Measurements from ENCODE around the gene SINHCAF.

The SINHCAF gene

GRCh38 chr12:31234955-31235867, 90.7 kb downstream of the SINHCAF start:
- H3K4me3 ChIP-seq (ENCODE audit: low read depth, low read length): no peak overlapping the region

- H3K4me3 ChIP-seq (ENCODE audit: low read depth, low read length): no peak overlapping the region
Observed at GRCh38 chr12:31234053-31234840, 91.7 kb downstream of the SINHCAF start.

DNA sequence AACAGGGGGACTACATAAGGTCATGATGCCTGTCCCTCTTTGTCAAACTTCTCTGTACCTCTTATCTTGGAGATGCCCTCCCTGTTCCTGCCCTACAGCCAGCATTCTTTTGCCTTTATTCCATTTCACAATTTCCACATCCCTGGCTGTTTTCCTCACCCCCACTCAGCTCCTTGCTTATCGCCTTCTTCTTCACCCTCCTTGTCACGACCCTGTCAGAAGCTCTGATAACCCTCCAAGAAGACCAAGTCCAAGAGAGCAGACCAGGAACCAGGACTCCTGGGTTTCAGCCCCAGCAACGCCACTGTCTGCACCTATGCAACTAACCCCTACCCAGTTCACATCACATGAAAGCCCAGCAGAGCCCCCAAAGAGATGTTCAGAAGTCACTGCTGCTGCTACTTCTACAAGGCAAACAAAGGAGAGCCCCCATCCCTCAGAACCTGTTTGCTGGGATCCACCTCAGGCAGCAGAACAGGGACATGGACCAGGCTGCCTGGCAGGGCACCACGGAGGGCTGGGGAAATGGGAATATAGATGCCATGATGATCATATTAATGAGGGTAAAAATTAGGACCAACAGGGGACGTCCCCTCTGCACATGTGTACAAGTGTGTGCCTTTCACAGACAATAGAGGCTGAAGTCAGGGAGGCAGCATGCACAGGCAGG, 92.8 kb downstream of the SINHCAF start:
- H3K4me3 ChIP-seq (ENCODE audit: low read depth, low read length): no peak overlapping the region

GRCh38 chr12:31232361-31232965, 93.5 kb downstream of the SINHCAF start:
- H3K4me3 ChIP-seq (ENCODE audit: low read depth, low read length): no peak overlapping the region

DNA sequence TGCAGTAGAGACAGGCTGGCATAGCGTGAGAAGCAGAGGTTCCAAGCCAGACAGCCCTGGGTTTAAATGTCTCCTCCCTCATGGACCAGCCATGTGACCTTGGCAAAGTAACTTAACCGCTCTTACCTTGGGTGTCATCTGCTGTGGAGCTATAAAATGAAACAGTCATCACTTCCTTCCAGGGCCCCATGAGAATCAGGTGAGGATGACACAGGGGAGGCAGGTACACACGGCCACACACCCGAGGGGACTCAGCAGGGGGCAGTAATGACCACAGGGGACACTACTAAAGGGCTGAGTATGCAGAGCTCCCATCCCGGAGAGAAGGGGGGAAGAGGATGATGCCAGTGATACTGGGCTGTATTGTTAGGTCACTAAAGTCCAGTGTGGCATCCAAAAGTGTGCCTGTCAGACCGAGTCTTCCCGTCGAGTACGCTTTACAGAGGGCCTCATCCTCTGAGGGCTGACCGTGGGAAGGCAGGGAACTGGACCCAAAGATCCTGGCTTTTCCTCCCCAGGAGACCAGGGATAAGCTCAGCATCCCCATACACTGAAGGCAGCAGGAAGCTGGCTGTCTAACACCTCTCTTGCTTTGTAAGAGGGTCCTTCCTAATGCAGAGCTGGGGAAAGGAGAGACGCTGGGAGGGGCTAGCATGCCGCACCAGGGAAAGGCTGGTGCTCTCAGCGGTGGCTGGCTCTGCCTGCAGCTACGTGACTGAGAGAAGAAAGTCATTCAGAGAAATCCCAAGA, 94.2 kb downstream of the SINHCAF start:
- H3K4me3 ChIP-seq (ENCODE audit: low read depth, low read length): no peak overlapping the region

All from iPS-11a (cell line).